Activated CD8-positive, alpha-beta T cell treated with anti-CD3 and anti-CD28 coated beads for 36 hours (primary cell): ENCODE measurements around the gene SAMD4B. TPM values are rescaled to one million over a fixed set of nuclear protein-coding genes. Genes with fewer than 3 reads are reported as not detected.

ENCODE experiments used
- ATAC-seq: fragments of 200-7000 bp; cut with Tn5 transposase; one replicate; pipeline ENCODE4 v1.10.0; 2021; ENCODE audit warnings: mild to moderate bottlenecking, moderate library complexity
- CTCF ChIA-PET: fragments of 350-600 bp; sonication (Branson Sonifier 250); formaldehyde crosslinking; loops from one replicate; lab custom pipeline; 2021; ENCODE audit warnings: antibody characterized with exemption; lab: Charles Lee
- POLR2A ChIA-PET: fragments of 350-600 bp; sonication (Branson Sonifier 250); formaldehyde crosslinking; loops from one replicate; lab custom pipeline; 2021; ENCODE audit warnings: antibody characterized with exemption; lab: Charles Lee
- DNase-seq: peaks from one replicate; pipeline ENCODE4 v3.0.0-alpha.2; 2020
- H3K27ac Mint-ChIP-seq: one replicate; pipeline ENCODE4 v1.8.0; 2021; ENCODE audit warnings: mild to moderate bottlenecking, mixed read lengths
- H3K27me3 Mint-ChIP-seq: one replicate; pipeline ENCODE4 v1.8.0; 2021; ENCODE audit warnings: mixed read lengths
- H3K36me3 Mint-ChIP-seq: one replicate; pipeline ENCODE4 v1.8.0; 2021; ENCODE audit warnings: low read depth, mixed read lengths
- H3K4me1 Mint-ChIP-seq: one replicate; pipeline ENCODE4 v1.8.0; 2021; ENCODE audit warnings: low read depth, mixed read lengths
- H3K4me3 Mint-ChIP-seq: one replicate; pipeline ENCODE4 v1.8.0; 2021; ENCODE audit warnings: mild to moderate bottlenecking, moderate library complexity, mixed read lengths
- H3K9me3 Mint-ChIP-seq: one replicate; pipeline ENCODE4 v1.8.0; 2021; ENCODE audit warnings: mixed read lengths
- CTCF ChIP-seq: fragments of 200-600 bp; IDR thresholded peaks from one replicate; pipeline ENCODE4 v1.8.0; 2022; ENCODE audit warnings: antibody characterized with exemption, mild to moderate bottlenecking
- intact Hi-C: fragments of 100-400 bp; cut with micrococcal nuclease; formaldehyde crosslinking; loops from one replicate; pipeline ENCODE4 v1.10.0; 2022
- total RNA-seq, 2 experiments: library from RNA; stranded (reverse); gene quantifications; one replicate each; pipeline ENCODE4 v1.2.3, GENCODE V29; 2021

SAMD4B gene
- total RNA-seq, 2 experiments from 2014 or later, result 35.5 to 37.1 TPM

DNA sequence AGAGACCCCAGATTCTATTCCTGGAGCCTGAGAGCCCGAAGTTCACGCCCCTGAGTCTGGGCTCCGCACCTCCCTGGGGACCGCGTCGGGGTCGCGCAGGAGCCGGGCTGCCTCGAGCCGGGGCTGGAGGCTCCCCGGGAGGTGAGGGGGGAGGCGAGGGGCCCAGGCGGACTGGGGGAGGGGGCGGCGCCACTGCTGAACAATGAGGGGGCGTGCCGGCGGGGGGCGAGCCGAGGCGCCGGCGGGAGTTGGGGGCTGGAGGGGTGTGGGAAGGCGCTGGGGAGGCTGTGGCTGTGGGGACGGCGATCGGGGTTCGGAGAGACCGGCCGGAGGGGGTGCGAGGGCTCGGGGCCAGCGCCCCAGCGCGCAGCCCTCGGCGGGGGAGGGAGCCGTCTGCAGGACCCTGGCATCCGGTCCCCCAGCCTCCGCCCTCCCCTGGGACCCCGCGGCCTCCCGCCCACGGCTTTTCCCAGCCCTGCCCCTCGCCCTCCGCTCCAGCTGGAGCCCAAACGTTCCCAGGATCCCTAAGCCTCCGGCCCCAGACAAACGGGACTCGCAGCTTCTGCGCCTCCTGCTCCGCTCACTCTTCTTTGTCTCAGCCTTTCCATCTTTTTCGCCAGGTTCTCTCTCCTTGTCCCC is 71.2 kb downstream of the SAMD4B start:
- H3K36me3 Mint-ChIP-seq, result peaks cover 15% of the 10 kb centered on the region
- intact Hi-C loops, result loop anchor here (5.0 to 10.0 kb wide), 2 partner anchors 76 to 289 kb away; partner anchors contain the start of genes GMFG and PAK4
- H3K4me3 Mint-ChIP-seq, result peak overlapping the region; percentile 79
- ATAC-seq (no peak), DNase-seq (peak; percentile 37)
- no peak for TF ChIP-seq CTCF
- H3K27me3 Mint-ChIP-seq, result peaks cover 2% of the 10 kb centered on the region
- H3K27ac Mint-ChIP-seq, result peak overlapping the region; percentile 87
- H3K4me1 Mint-ChIP-seq, result peaks cover 29% of the 10 kb centered on the region
- no peaks in the 10 kb centered on the region for H3K9me3 Mint-ChIP-seq
- ChIA-PET POLR2A (interaction anchor here (1.1 to 8.7 kb wide), 4 partner anchors 14 to 22 kb away, joined by 4 to 66 read pairs (median 18); partner anchors contain the start of gene RPS16), CTCF (interaction anchor here (1.5 to 2.2 kb wide), 3 partner anchors 16 to 120 kb away, joined by 3 to 7 read pairs (median 7); partner anchors contain the start of gene RPS16)

DNA sequence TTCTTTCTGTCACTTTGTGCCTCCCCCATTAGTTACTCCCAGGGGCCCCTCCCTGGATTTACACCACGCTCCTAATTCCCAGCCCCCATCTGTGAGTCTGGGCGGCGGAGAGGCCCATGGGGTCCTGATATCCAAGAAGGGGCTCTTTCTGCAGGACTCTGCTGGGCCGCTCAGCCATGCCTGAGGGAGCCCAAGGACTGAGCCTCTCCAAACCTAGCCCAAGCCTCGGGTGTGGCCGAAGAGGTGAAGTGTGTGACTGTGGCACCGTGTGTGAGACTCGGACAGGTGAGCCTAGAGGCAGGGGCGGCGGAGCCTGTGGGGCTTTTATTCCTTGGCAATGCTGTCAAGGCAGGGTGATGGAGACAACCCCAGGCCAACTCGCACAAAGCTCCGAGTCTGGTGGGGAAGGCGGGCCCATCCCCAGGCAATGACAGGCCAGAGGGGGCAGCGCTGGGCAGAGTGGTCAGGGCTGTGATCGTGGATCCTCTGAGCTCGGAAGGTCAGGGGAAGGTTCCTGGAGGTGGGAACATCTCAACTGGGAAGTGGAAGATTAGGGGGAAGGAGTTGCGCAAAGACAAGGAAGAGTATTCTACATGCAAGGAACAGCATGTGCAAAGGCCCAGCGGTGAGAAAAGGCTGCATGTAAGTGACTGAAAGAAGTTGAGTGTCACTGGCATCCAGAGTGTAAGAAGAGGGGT is 71.8 kb downstream of the SAMD4B start:
- intact Hi-C loops, result loop anchor here (5.0 to 10.0 kb wide), 2 partner anchors 77 to 289 kb away; partner anchors contain the start of genes GMFG and PAK4
- H3K36me3 Mint-ChIP-seq, result peaks cover 10% of the 10 kb centered on the region
- no peaks in the 10 kb centered on the region for H3K9me3 Mint-ChIP-seq
- ChIA-PET POLR2A (interaction anchor here (1.0 to 8.7 kb wide), 5 partner anchors 13 to 21 kb away, joined by 3 to 66 read pairs (median 6); partner anchors contain the start of gene RPS16), CTCF (interaction anchor here (0.8 to 2.2 kb wide), 4 partner anchors 17 to 119 kb away, joined by 3 to 7 read pairs (median 5); partner anchors contain the start of gene RPS16)
- ATAC-seq (no peak), DNase-seq (no peak)
- H3K27me3 Mint-ChIP-seq, result peaks cover 2% of the 10 kb centered on the region
- H3K27ac Mint-ChIP-seq, result peak overlapping the region; percentile 87
- no peak for TF ChIP-seq CTCF
- peaks cover 29% of the 10 kb centered on the region for H3K4me1 Mint-ChIP-seq
- peak overlapping the region; percentile 79 for H3K4me3 Mint-ChIP-seq

GRCh38 chr19:39415111-39416046 is 73.2 kb downstream of the SAMD4B start:
- peaks cover 9% of the 10 kb centered on the region for H3K36me3 Mint-ChIP-seq
- ChIA-PET CTCF (interaction anchor here (0.8 to 2.2 kb wide), 2 partner anchors 20 to 117 kb away, joined by 3 to 7 read pairs; partner anchors contain the start of gene RPS16), POLR2A (interaction anchor here (0.7 to 8.7 kb wide), 5 partner anchors 12 to 20 kb away, joined by 3 to 66 read pairs (median 6); partner anchors contain the start of gene RPS16)
- H3K27me3 Mint-ChIP-seq, result peaks cover 2% of the 10 kb centered on the region
- no peak overlapping the region for H3K27ac Mint-ChIP-seq
- intact Hi-C loops, result loop anchor here (10.0 kb wide), 1 partner anchor 291 kb away; the partner anchor contains the start of gene PAK4
- peaks cover 25% of the 10 kb centered on the region for H3K4me1 Mint-ChIP-seq
- H3K4me3 Mint-ChIP-seq, result no peak overlapping the region
- H3K9me3 Mint-ChIP-seq, result no peaks in the 10 kb centered on the region
- DNase-seq (no peak), ATAC-seq (no peak)
- no peak for TF ChIP-seq CTCF

DNA sequence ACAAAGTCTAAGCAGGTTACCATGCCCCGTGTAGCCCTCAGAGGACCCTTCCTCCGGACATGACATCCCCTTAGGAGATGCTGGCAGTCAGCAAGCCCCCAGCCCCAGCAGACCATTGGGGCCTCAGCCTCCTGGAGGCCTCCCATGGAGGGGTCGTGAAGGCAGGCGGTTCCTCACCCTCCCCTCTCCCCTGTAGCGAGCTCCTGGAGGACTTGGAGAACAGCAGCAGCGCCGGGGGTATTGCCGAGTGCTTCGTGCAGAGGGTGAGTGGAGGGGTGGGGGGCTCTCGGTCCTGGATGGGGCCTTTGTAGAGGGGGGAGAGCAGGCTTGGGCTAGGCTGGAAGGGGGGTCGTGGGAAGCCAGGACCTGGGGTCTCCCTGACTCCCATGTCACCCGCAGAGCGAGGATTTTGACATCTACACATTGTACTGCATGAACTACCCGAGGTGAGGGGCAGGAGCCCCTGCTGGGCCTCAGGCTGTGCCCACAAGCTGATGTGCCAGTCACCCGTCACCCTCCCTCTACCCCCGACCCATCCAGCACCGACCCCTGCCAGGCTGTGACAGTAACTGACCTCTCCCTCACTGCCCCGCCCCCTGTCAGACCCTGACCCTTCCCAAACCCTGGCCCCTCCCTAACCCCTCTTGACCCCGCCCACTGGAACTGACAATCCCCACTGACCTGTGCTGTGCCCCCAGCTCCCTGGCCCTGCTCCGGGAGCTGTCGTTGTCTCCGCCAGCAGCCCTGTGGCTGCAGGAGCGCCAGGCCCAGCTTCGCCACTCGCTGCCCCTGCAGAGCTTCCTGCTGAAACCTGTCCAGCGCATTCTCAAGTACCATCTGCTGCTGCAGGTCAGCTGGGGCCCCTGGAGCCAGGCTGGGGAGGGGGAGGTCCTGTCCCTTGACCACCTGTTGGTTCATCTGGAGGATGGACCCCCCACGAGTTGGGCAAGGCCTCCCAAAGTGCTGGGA is 74.2 kb downstream of the SAMD4B start:
- ChIA-PET POLR2A (interaction anchor here (3.3 to 8.7 kb wide), 3 partner anchors 12 to 19 kb away, joined by 24 to 66 read pairs (median 29); partner anchors contain the start of gene RPS16), CTCF (no interaction called here)
- no peak overlapping the region for H3K4me3 Mint-ChIP-seq
- peaks cover 3% of the 10 kb centered on the region for H3K36me3 Mint-ChIP-seq
- no peak overlapping the region for H3K27ac Mint-ChIP-seq
- H3K27me3 Mint-ChIP-seq, result peaks cover 2% of the 10 kb centered on the region
- DNase-seq (no peak), ATAC-seq (no peak)
- no peaks in the 10 kb centered on the region for H3K9me3 Mint-ChIP-seq
- TF ChIP-seq CTCF, result no peak
- H3K4me1 Mint-ChIP-seq, result peaks cover 15% of the 10 kb centered on the region
- intact Hi-C loops, result loop anchor here (10.0 kb wide), 1 partner anchor 292 kb away; the partner anchor contains the start of gene PAK4
